Tibial artery (tissue), 4 donors: ENCODE results near the gene SAMD9.

Experiments used
- DNase-seq, 2 donors: peaks; one replicate each; pipeline ENCODE4 v3.0.0-alpha.2; 2019
- H3K27ac ChIP-seq, 2 donors: fragments of 200-600 bp; sonication (generic) in 1 of 2; 1 replicate in 1 of 2; 2 replicates in 1 of 2; pipeline ENCODE4 v1.5.1; 2018 to 2019; ENCODE audit warnings: mild to moderate bottlenecking in 1 of 2
- H3K27me3 ChIP-seq, 2 donors: fragments of 200-600 bp; sonication (generic) in 1 of 2; one replicate each; pipeline versions ENCODE4 v1.5.1 to v1.6.0; 2016 to 2019
- H3K36me3 ChIP-seq, 3 donors: fragments of 200-600 bp; sonication (generic) in 2 of 3; one replicate each; pipeline ENCODE4 v1.5.1; 2016 to 2019; ENCODE audit warnings: mild to moderate bottlenecking in 2 of 3
- H3K4me1 ChIP-seq, 4 donors: fragments of 200-600 bp; sonication (generic) in 2 of 4; 1 replicate in 3 of 4; 2 replicates in 1 of 4; pipeline ENCODE4 v1.5.1; 2016 to 2019
- H3K4me3 ChIP-seq, 2 donors: fragments of 200-600 bp; sonication (generic) in 1 of 2; 1 replicate in 1 of 2; 2 replicates in 1 of 2; pipeline ENCODE4 v1.5.1; 2018 to 2019; ENCODE audit warnings: mild to moderate bottlenecking in 2 of 2
- H3K9me3 ChIP-seq, 3 donors: fragments of 200-600 bp; sonication (generic) in 1 of 3; one replicate each; pipeline ENCODE4 v1.5.1; 2016 to 2019
- CTCF ChIP-seq, 2 experiments: fragments of 200-600 bp in 1 of 2; fragments of 450-650 bp in 1 of 2; IDR thresholded peaks; one replicate each; pipeline ENCODE4 v1.5.1; 2017 to 2019; ENCODE audit warnings: antibody characterized with exemption in 2 of 2, mild to moderate bottlenecking in 1 of 2, moderate library complexity in 1 of 2
- intact Hi-C: fragments of 100-400 bp; cut with DNase I; formaldehyde crosslinking; loops from one replicate; pipeline ENCODE4 v1.15.0; 2023; ENCODE audit warnings: low total_unique reads

Gene SAMD9

GRCh38 chr7:93117852-93118530 is at the start of gene SAMD9:
TSS of gene SAMD9 (minus strand) at chr7:93117979. CDS start at chr7:93106097, 11,882 bp downstream.
- peaks cover 0 to 14% (median 0%) of the 10 kb centered on the region in 3 donors for H3K9me3 ChIP-seq
- no peaks in the 10 kb centered on the region for H3K27me3 ChIP-seq
- H3K36me3 ChIP-seq: peaks cover 4 to 15% (median 5%) of the 10 kb centered on the region in 3 donors
- peaks cover 0 to 30% (median 9%) of the 10 kb centered on the region in 4 donors for H3K4me1 ChIP-seq
- peak in 1 of 2 donors; percentile 62 for DNase-seq
- TF ChIP-seq CTCF (IDR thresholded peaks at IDR 0.05): no peak
- intact Hi-C loops: no loop called here
- H3K27ac ChIP-seq: peak within 1 kb of the TSS; percentile 64 to 65
- H3K4me3 ChIP-seq: peak within 1 kb of the TSS; percentile 50 to 52

- DNase-seq: no peak
- H3K27ac ChIP-seq: no peak overlapping the region
- no peaks in the 10 kb centered on the region for H3K27me3 ChIP-seq
- intact Hi-C loops: no loop called here
- no peaks in the 10 kb centered on the region for H3K36me3 ChIP-seq
- peaks cover 0 to 2% (median 0%) of the 10 kb centered on the region in 3 donors for H3K9me3 ChIP-seq
- H3K4me3 ChIP-seq: no peak overlapping the region
- no peaks in the 10 kb centered on the region for H3K4me1 ChIP-seq
- TF ChIP-seq CTCF (IDR thresholded peaks at IDR 0.05): no peak
These were observed 47.7 kb upstream of the SAMD9 start for GRCh38 chr7:93165447-93165846.

- Histone ChIP-seq H3K9me3 (no peaks in the 10 kb centered on the region), H3K4me3 (no peak overlapping the region), H3K27ac (no peak overlapping the region), H3K27me3 (no peaks in the 10 kb centered on the region), H3K36me3 (no peaks in the 10 kb centered on the region), H3K4me1 (no peaks in the 10 kb centered on the region)
- intact Hi-C loops: no loop called here
- TF ChIP-seq CTCF (IDR thresholded peaks at IDR 0.05): no peak
- no peak for DNase-seq
These were observed 47.0 kb upstream of the SAMD9 start for GRCh38 chr7:93164766-93165165.

GRCh38 chr7:93161181-93161762 is 43.5 kb upstream of the SAMD9 start:
- H3K4me3 ChIP-seq: no peak overlapping the region
- no peaks in the 10 kb centered on the region for H3K36me3 ChIP-seq
- no peaks in the 10 kb centered on the region for H3K27me3 ChIP-seq
- no peak overlapping the region for H3K27ac ChIP-seq
- no peak for TF ChIP-seq CTCF (IDR thresholded peaks at IDR 0.05)
- no peaks in the 10 kb centered on the region for H3K9me3 ChIP-seq
- H3K4me1 ChIP-seq: no peaks in the 10 kb centered on the region
- intact Hi-C loops: no loop called here
- DNase-seq: no peak

- TF ChIP-seq CTCF (IDR thresholded peaks at IDR 0.05): no peak
- no peak for DNase-seq
- Histone ChIP-seq H3K27ac (no peak overlapping the region), H3K9me3 (no peaks in the 10 kb centered on the region), H3K36me3 (no peaks in the 10 kb centered on the region), H3K4me1 (no peaks in the 10 kb centered on the region), H3K27me3 (no peaks in the 10 kb centered on the region), H3K4me3 (no peak overlapping the region)
- intact Hi-C loops: no loop called here
These were observed 42.6 kb upstream of the SAMD9 start for GRCh38 chr7:93160410-93160809.
